NCI-H774 (cell line): ENCODE measurements around the gene GBP1.
"Not testable (repeated sequence)": the region's sequence is repeated elsewhere in the genome, so short reads cannot be mapped to it uniquely, and the experiment has no call there.

ENCODE experiments used
- DNase-seq: peaks from one replicate; lab custom pipeline; 2025; lab: John Stamatoyannopoulos, UW

Gene GBP1

GRCh38 chr1:89051955-89052312 lies 13.1 kb downstream of the GBP1 start:
- DNase-seq, result no peak

GRCh38 chr1:89051300-89051954 lies 13.6 kb downstream of the GBP1 start:
- no peak for DNase-seq

GRCh38 chr1:89050649-89051033 lies 14.4 kb downstream of the GBP1 start:
- DNase-seq, result no peak

- DNase-seq, result not testable (repeated sequence)
Measured at GRCh38 chr1:89049901-89050648, 14.9 kb downstream of the GBP1 start.

GRCh38 chr1:89049187-89049586 lies 15.8 kb downstream of the GBP1 start:
- not testable (repeated sequence) for DNase-seq

GRCh38 chr1:89047734-89048133 lies 17.3 kb downstream of the GBP1 start:
- no peak for DNase-seq

- not testable (repeated sequence) for DNase-seq
Measured at GRCh38 chr1:89046318-89047183, 18.5 kb downstream of the GBP1 start.

- DNase-seq, result no peak
Measured at GRCh38 chr1:89044970-89045721, 19.9 kb downstream of the GBP1 start.

- DNase-seq, result no peak
Measured at GRCh38 chr1:89043940-89044339, 21.1 kb downstream of the GBP1 start.

GRCh38 chr1:89042491-89042890 lies 22.5 kb downstream of the GBP1 start:
- DNase-seq, result no peak

- no peak for DNase-seq
Measured at GRCh38 chr1:89041721-89042120, 23.3 kb downstream of the GBP1 start.

GRCh38 chr1:89041119-89041641 lies 23.8 kb downstream of the GBP1 start:
- no peak for DNase-seq

GRCh38 chr1:89040315-89040626 lies 24.7 kb downstream of the GBP1 start:
- DNase-seq, result no peak

GRCh38 chr1:89037186-89037585 lies 27.8 kb downstream of the GBP1 start:
- no peak for DNase-seq

GRCh38 chr1:89035080-89035479 lies 29.9 kb downstream of the GBP1 start:
- DNase-seq, result no peak

GRCh38 chr1:89034004-89034403 lies 31.0 kb downstream of the GBP1 start:
- not testable (repeated sequence) for DNase-seq

GRCh38 chr1:89029051-89029450 lies 36.0 kb downstream of the GBP1 start:
- DNase-seq, result not testable (repeated sequence)

GRCh38 chr1:89025928-89026327 lies 39.1 kb downstream of the GBP1 start:
- no peak for DNase-seq

- no peak for DNase-seq
Measured at GRCh38 chr1:89023026-89023425, 42.0 kb downstream of the GBP1 start.

GRCh38 chr1:89022167-89022959 lies 42.6 kb downstream of the GBP1 start, which contains the start of gene GBP3:
GBP3 (minus strand) TSS chr1:89022866; CDS start chr1:89020721, 2,145 bp downstream.
- DNase-seq, result peak; percentile 8

- not testable (repeated sequence) for DNase-seq
Measured at GRCh38 chr1:89018318-89018717, 46.7 kb downstream of the GBP1 start.
